Measurements from ENCODE around the gene ZFYVE26. TPM values are rescaled to one million over a fixed set of nuclear protein-coding genes. Genes with fewer than 3 reads are reported as not detected.

Gene ZFYVE26
- total and polyA plus RNA-seq, 2 of the 8 experiments (the other 6 are each of a cell fraction or from before 2014, with no cell fraction given), result 13.0 to 23.3 TPM

- H3K4me1 ChIP-seq (replicated peaks in 1 of 4; ENCODE audit: control insufficient read depth in 3 of 4, insufficient read depth in 4 of 4, low read length in 3 of 4), result peaks cover 3 to 5% (median 4%) of the 10 kb centered on the region in 4 experiments; a peak in 4 of 7 replicates
- H3K9me3 ChIP-seq (ENCODE audit: insufficient read depth in 2 of 2, low read depth in 1 of 2, low read length in 1 of 2), result no peaks in the 10 kb centered on the region
- ChIA-PET CTCF (ENCODE audit: partially characterized antibody) (interaction anchor here (1.0 kb wide), 1 partner anchor 269 kb away, joined by 4 read pairs; no protein-coding TSS in a partner anchor), POLR2A (ENCODE audit: partially characterized antibody) (interaction anchor here (1.5 kb wide), 1 partner anchor 11 kb away, joined by 4 read pairs; no protein-coding TSS in a partner anchor)
- H2BK15ac ChIP-seq (ENCODE audit: low read length), result no peak overlapping the region
- H3K14ac ChIP-seq (ENCODE audit: insufficient read length), result no peak overlapping the region
- no peak overlapping the region for H4K91ac ChIP-seq (replicated peaks; ENCODE audit: insufficient read length, low read length)
- H3K23ac ChIP-seq (ENCODE audit: insufficient read length), result no peak overlapping the region
- FAIRE-seq (no peak), DNase-seq (ENCODE audit: low read depth in 1 of 2, low spot score in 2 of 2) (no peak)
- no peak overlapping the region for H3K4me3 ChIP-seq (ENCODE audit: extremely low read depth in 1 of 4, insufficient read depth in 2 of 4, low read depth in 3 of 4, low read length in 4 of 4)
- H4K5ac ChIP-seq (ENCODE audit: insufficient read length, low read depth, low read length), result no peak overlapping the region
- no peak overlapping the region for H2AFZ ChIP-seq (ENCODE audit: low read length)
- no peak overlapping the region for H2AK5ac ChIP-seq (ENCODE audit: low read depth, low read length)
- no peak overlapping the region for H2BK12ac ChIP-seq (ENCODE audit: low read depth, low read length)
- H3K79me2 ChIP-seq (ENCODE audit: control insufficient read depth in 1 of 2, insufficient read depth in 2 of 2, low read length in 2 of 2), result peaks cover 10 to 34% of the 10 kb centered on the region in 2 experiments
- no peak overlapping the region for H3K9ac ChIP-seq (replicated peaks in 1 of 4; ENCODE audit: extremely low read depth in 1 of 4, low read depth in 3 of 4, low read length in 3 of 4)
- WGBS, 2 experiments (ENCODE audit: extremely low coverage in 1 of 2, insufficient coverage in 1 of 2, insufficient read length in 1 of 2, insufficient replicate concordance in 2 of 2, low coverage in 1 of 2, low lambda C conversion rate in 2 of 2, missing lambda C conversion rate in 1 of 2), result 87% methylated on average over 4 of the region's 4 CpGs; no CpG with 5 or more reads in 1 of the 2 experiments
- H3K4me2 ChIP-seq (ENCODE audit: insufficient read depth in 1 of 2, low read depth in 2 of 2, low read length in 2 of 2), result no peak overlapping the region
- H4K20me1 ChIP-seq (replicated peaks in 1 of 2; ENCODE audit: control insufficient read depth in 1 of 2, insufficient read depth in 2 of 2, low read length in 2 of 2), result peaks cover 5 to 6% of the 10 kb centered on the region in 2 experiments
- 0 out of 2 replicates have a peak, but pooled peaks cover 2% of the 10 kb centered on the region for H3K23me2 ChIP-seq (ENCODE audit: low read depth, low read length)
- no peak overlapping the region for H3K56ac ChIP-seq (replicated peaks; ENCODE audit: insufficient read length, low read depth, low read length)
- TF ChIP-seq HDAC2 (IDR thresholded peaks at IDR 0.05; ENCODE audit: borderline replicate concordance in 1 of 2, low read depth in 2 of 2, low read length in 2 of 2), result no peak
- TF ChIP-seq CTCF (IDR thresholded peaks at IDR 0.05; ENCODE audit: control extremely low read depth in 1 of 3, insufficient read depth in 1 of 3, low read depth in 1 of 3, low read length in 3 of 3), result no peak
- TF ChIP-seq CREB1 (IDR thresholded peaks at IDR 0.05), result no peak
- H3K4ac ChIP-seq (replicated peaks; ENCODE audit: insufficient read length, low read depth, low read length), result no peak overlapping the region
- H3K79me1 ChIP-seq (ENCODE audit: low read depth, low read length), result peaks cover 5% of the 10 kb centered on the region; the same call in 1 of the 2 replicates
- H2BK5ac ChIP-seq (ENCODE audit: low read depth, low read length), result no peak overlapping the region
- H3K27ac ChIP-seq (ENCODE audit: low read depth, low read length), result no peak overlapping the region
- H3K18ac ChIP-seq (ENCODE audit: extremely low read depth, low read length), result no peak overlapping the region
- peaks cover 0 to 2% (median 0%) of the 10 kb centered on the region in 4 experiments; a peak in 2 of 7 replicates for H3K27me3 ChIP-seq (replicated peaks in 1 of 4; ENCODE audit: control insufficient read depth in 3 of 4, extremely low read depth in 1 of 4, insufficient read depth in 3 of 4, low read length in 3 of 4)
- H2BK120ac ChIP-seq (replicated peaks; ENCODE audit: low read depth, low read length), result no peak overlapping the region
- H4K8ac ChIP-seq (ENCODE audit: extremely low read depth, insufficient read depth, low read length), result no peak overlapping the region
- peaks cover 6 to 12% (median 10%) of the 10 kb centered on the region in 4 experiments for H3K36me3 ChIP-seq (ENCODE audit: control insufficient read depth in 2 of 4, insufficient read depth in 4 of 4, low read length in 3 of 4)
- H2BK20ac ChIP-seq (ENCODE audit: low read length), result no peak overlapping the region
These were observed 119.4 kb downstream of the ZFYVE26 start for GRCh38 chr14:67697006-67697405.

Measured in H1 (cell line).